HG03039 (cell line): Measurements from ENCODE around the gene CCER1.
A peak's percentile ranks its signal among the peaks of the same experiment; 100 is the strongest.
"Not testable (repeated sequence)": the region's sequence is repeated elsewhere in the genome, so short reads cannot be mapped to it uniquely, and the experiment has no call there.

Source experiments
- ATAC-seq: cut with Tn5 transposase; IDR thresholded peaks from one replicate; pipeline ENCODE4 v1.9.1; 2021; ENCODE audit warnings: mild to moderate bottlenecking, moderate library complexity; ENCODE audit not compliant: unreplicated experiment

Gene CCER1

GRCh38 chr12:90954921-90955320 is at the start of gene CCER1:
TSS of gene CCER1 (minus strand) at chr12:90955176. CDS start at chr12:90954742, 434 bp downstream.
- no peak for ATAC-seq

- ATAC-seq, result no peak
These were observed 48.8 kb upstream of the CCER1 start for GRCh38 chr12:91003737-91004136.

GRCh38 chr12:91001306-91001705 is 46.3 kb upstream of the CCER1 start:
- no peak for ATAC-seq

- ATAC-seq, result no peak
These were observed 45.0 kb upstream of the CCER1 start for GRCh38 chr12:90999966-91000365.

- ATAC-seq, result no peak
These were observed 44.6 kb upstream of the CCER1 start for GRCh38 chr12:90999527-90999926.

- no peak for ATAC-seq
These were observed 40.0 kb upstream of the CCER1 start for GRCh38 chr12:90995010-90995409.

- no peak for ATAC-seq
These were observed 37.0 kb upstream of the CCER1 start for GRCh38 chr12:90991952-90992465.

- ATAC-seq, result no peak
These were observed 35.6 kb upstream of the CCER1 start for GRCh38 chr12:90990611-90991010.

GRCh38 chr12:90989686-90990111 is 34.7 kb upstream of the CCER1 start:
- ATAC-seq, result no peak

- ATAC-seq, result no peak
These were observed 32.5 kb upstream of the CCER1 start for GRCh38 chr12:90987520-90987919.

GRCh38 chr12:90987101-90987500 is 32.1 kb upstream of the CCER1 start:
- no peak for ATAC-seq

GRCh38 chr12:90985331-90985730 is 30.4 kb upstream of the CCER1 start:
- ATAC-seq, result not testable (repeated sequence)

GRCh38 chr12:90984114-90984513 is 29.1 kb upstream of the CCER1 start:
- ATAC-seq, result no peak

- no peak for ATAC-seq
These were observed 27.2 kb upstream of the CCER1 start for GRCh38 chr12:90982170-90982569.

GRCh38 chr12:90979951-90980350 is 25.0 kb upstream of the CCER1 start:
- ATAC-seq, result no peak

GRCh38 chr12:90979019-90979418 is 24.0 kb upstream of the CCER1 start:
- no peak for ATAC-seq

GRCh38 chr12:90978117-90978770 is 23.3 kb upstream of the CCER1 start:
- ATAC-seq, result peak; percentile 66

- ATAC-seq, result no peak
These were observed 22.2 kb upstream of the CCER1 start for GRCh38 chr12:90977224-90977623.

- no peak for ATAC-seq
These were observed 19.3 kb upstream of the CCER1 start for GRCh38 chr12:90974286-90974685.

- ATAC-seq, result no peak
These were observed 17.2 kb upstream of the CCER1 start for GRCh38 chr12:90972226-90972625.

- no peak for ATAC-seq
These were observed 15.9 kb upstream of the CCER1 start for GRCh38 chr12:90970911-90971310.

- ATAC-seq, result no peak
These were observed 15.5 kb upstream of the CCER1 start for GRCh38 chr12:90970471-90970870.

GRCh38 chr12:90969851-90970250 is 14.9 kb upstream of the CCER1 start:
- no peak for ATAC-seq
